Measurements from ENCODE around the gene P2RX6. TPM values are rescaled to one million over a fixed set of nuclear protein-coding genes. Genes with fewer than 3 reads are reported as not detected.

The P2RX6 gene
- total and polyA plus RNA-seq, 2 of the 4 experiments (the other 2 are of a cell fraction), result 0.90 to 1.6 TPM

- H3K79me1 ChIP-seq (ENCODE audit: low read depth in 1 of 2, low read length in 2 of 2), result peaks cover 25 to 48% of the 10 kb centered on the region in 2 experiments
- peak overlapping the region; percentile 75 for H3K27ac ChIP-seq (ENCODE audit: insufficient read depth, low read length)
- in situ Hi-C loops (cut with MboI; ENCODE audit: low sequenced_read_pairs), result no loop called here
- H3K9me3 ChIP-seq (ENCODE audit: control insufficient read depth, insufficient read depth, low read length), result peaks cover 9% of the 10 kb centered on the region
- H4K8ac ChIP-seq (ENCODE audit: low read depth in 2 of 2, low read length in 2 of 2), result peak overlapping the region; percentile 85 to 96; a peak in 3 of 4 replicates
- TF ChIP-seq MXI1 (IDR thresholded peaks at IDR 0.05; ENCODE audit: borderline replicate concordance, low read depth, low read length), result no peak
- H2BK120ac ChIP-seq (ENCODE audit: low read depth, low read length), result no peak overlapping the region
- ATAC-seq (ENCODE audit: low read depth) (no peak), DNase-seq (peak; percentile 18)
- H3K4ac ChIP-seq (ENCODE audit: low read depth, low read length), result peak overlapping the region; percentile 88
- H3K27me3 ChIP-seq (ENCODE audit: control insufficient read depth, insufficient read depth, low read length), result no peaks in the 10 kb centered on the region
- peaks cover 28% of the 10 kb centered on the region for H3K9me1 ChIP-seq (ENCODE audit: insufficient read depth, low read length)
- peak overlapping the region; percentile 87 for H3K4me3 ChIP-seq (ENCODE audit: insufficient read depth, low read depth, low read length)
- WGBS, 2 experiments (ENCODE audit: extremely low coverage in 2 of 2, insufficient read length in 1 of 2), result no CpG with 5 or more reads among the region's 5 CpGs
- no peaks in the 10 kb centered on the region for H4K20me1 ChIP-seq (ENCODE audit: insufficient read depth, low read length)
- no peak overlapping the region for H2BK20ac ChIP-seq (ENCODE audit: low read depth, low read length)
- H2AFZ ChIP-seq (replicated peaks; ENCODE audit: low read length, poor library complexity), result peak overlapping the region; percentile 99
- CTCF ChIA-PET, result no interaction called here
- H3K56ac ChIP-seq (ENCODE audit: extremely low read depth, insufficient read depth, low read length), result 0 out of 2 replicates have a peak overlapping the region, but pooled peaks have one; percentile 73
- H4K91ac ChIP-seq (ENCODE audit: insufficient read depth, low read depth, low read length), result peak overlapping the region; percentile 84; the same call in 1 of the 2 replicates
- peak overlapping the region; percentile 48; the same call in 1 of the 2 replicates for H4K5ac ChIP-seq (ENCODE audit: low read depth, low read length)
- peaks cover 24% of the 10 kb centered on the region for H3K36me3 ChIP-seq (ENCODE audit: control insufficient read depth, insufficient read depth, low read length)
- H2BK5ac ChIP-seq (ENCODE audit: low read depth, low read length, poor library complexity, severe bottlenecking), result no peak overlapping the region
- peak overlapping the region; percentile 89 for H2AK5ac ChIP-seq (ENCODE audit: low read depth, low read length)
- POLR2A ChIA-PET (ENCODE audit: unreplicated experiment), result no interaction called here
- dilution Hi-C loops (cut with HindIII; ENCODE audit: low sequenced_read_pairs, unreplicated experiment), result no loop called here
- peak overlapping the region; percentile 84 for H3K23ac ChIP-seq (ENCODE audit: low read depth, low read length)
- peak overlapping the region; percentile 98 for H2AK9ac ChIP-seq (replicated peaks; ENCODE audit: low read depth, low read length, poor library complexity)
- no peak overlapping the region for H3K18ac ChIP-seq (ENCODE audit: low read depth, low read length)
- intact Hi-C loops (cut with micrococcal nuclease), result loop anchor here (2.0 kb wide), 1 partner anchor 98 kb away; no protein-coding TSS in a partner anchor
- H3K14ac ChIP-seq (replicated peaks; ENCODE audit: low read depth, low read length), result peak overlapping the region; percentile 66
- peak overlapping the region; percentile 93 for H3K9ac ChIP-seq (ENCODE audit: low read depth, low read length)
- H3K4me1 ChIP-seq (ENCODE audit: control insufficient read depth, insufficient read depth, low read length), result peaks cover 11% of the 10 kb centered on the region
- no TSS peak for BruUV-seq (replicated peaks)
- no peak overlapping the region for H2BK15ac ChIP-seq (ENCODE audit: low read depth, low read length)
- H3K4me2 ChIP-seq (ENCODE audit: low read depth, low read length), result peak overlapping the region; percentile 89
These were observed 31.7 kb upstream of the P2RX6 start for GRCh38 chr22:20983081-20983771.
